ENCODE measurements around the gene KRTAP10-8.
"Not testable (repeated sequence)": the region's sequence is repeated elsewhere in the genome, so short reads cannot be mapped to it uniquely, and the experiment has no call there.

Gene KRTAP10-8

GRCh38 chr21:44609193-44609592, 2.7 kb upstream of the KRTAP10-8 start:
- no peak for TF ChIP-seq ZFP3 (CRISPR knock-in tag; IDR thresholded peaks at IDR 0.05)
- no peak for TF ChIP-seq CSDC2 (CRISPR knock-in tag; IDR thresholded peaks at IDR 0.05)
- TF ChIP-seq PPARA (CRISPR knock-in tag; IDR thresholded peaks at IDR 0.05; ENCODE audit: borderline replicate concordance), result no peak
- no peak for TF ChIP-seq ZNF565 (CRISPR knock-in tag; conservative IDR thresholded peaks at IDR 0.05; ENCODE audit: low read depth)
- TF ChIP-seq TCF4 (CRISPR knock-in tag; IDR thresholded peaks at IDR 0.05; ENCODE audit: borderline replicate concordance), result no peak
- no peak for TF ChIP-seq PATZ1 (CRISPR knock-in tag; IDR thresholded peaks at IDR 0.05; ENCODE audit: borderline replicate concordance)
- no peak for TF ChIP-seq ZC3H10 (CRISPR knock-in tag; IDR thresholded peaks at IDR 0.05)
- no peak for TF ChIP-seq BACH2 (CRISPR knock-in tag; IDR thresholded peaks at IDR 0.05; ENCODE audit: borderline replicate concordance)
- TF ChIP-seq ARNTL (CRISPR knock-in tag; IDR thresholded peaks at IDR 0.05; ENCODE audit: borderline replicate concordance, low read depth), result no peak
- TF ChIP-seq ZFP30 (CRISPR knock-in tag; IDR thresholded peaks at IDR 0.05), result no peak
- no peak for TF ChIP-seq RARB (CRISPR knock-in tag; IDR thresholded peaks at IDR 0.05)
- no peak for TF ChIP-seq TOX (CRISPR knock-in tag; IDR thresholded peaks at IDR 0.05; ENCODE audit: borderline replicate concordance)
- no peak for TF ChIP-seq CSRNP3 (CRISPR knock-in tag; IDR thresholded peaks at IDR 0.05)
- no peak for TF ChIP-seq ISL1 (CRISPR knock-in tag; IDR thresholded peaks at IDR 0.05)
- TF ChIP-seq SNAI2 (CRISPR knock-in tag; IDR thresholded peaks at IDR 0.05), result no peak
- TF ChIP-seq GLIS3 (CRISPR knock-in tag; IDR thresholded peaks at IDR 0.05), result no peak
- TF ChIP-seq OSR1 (CRISPR knock-in tag; IDR thresholded peaks at IDR 0.05), result no peak
- TF ChIP-seq ZNF70 (CRISPR knock-in tag; IDR thresholded peaks at IDR 0.05), result no peak
- no peak for TF ChIP-seq ESRRG (CRISPR knock-in tag; IDR thresholded peaks at IDR 0.05)
- ATAC-seq, result no peak

- not testable (repeated sequence) for ATAC-seq
These were observed 1.6 kb upstream of the KRTAP10-8 start for GRCh38 chr21:44610157-44610843.

- TF ChIP-seq TOX (CRISPR knock-in tag; IDR thresholded peaks at IDR 0.05; ENCODE audit: borderline replicate concordance), result no peak
- no peak for TF ChIP-seq PATZ1 (CRISPR knock-in tag; IDR thresholded peaks at IDR 0.05; ENCODE audit: borderline replicate concordance)
- TF ChIP-seq BACH2 (CRISPR knock-in tag; IDR thresholded peaks at IDR 0.05; ENCODE audit: borderline replicate concordance), result no peak
- no peak for TF ChIP-seq OSR1 (CRISPR knock-in tag; IDR thresholded peaks at IDR 0.05)
- no peak for TF ChIP-seq TCF4 (CRISPR knock-in tag; IDR thresholded peaks at IDR 0.05; ENCODE audit: borderline replicate concordance)
- TF ChIP-seq POU6F1 (CRISPR knock-in tag; IDR thresholded peaks at IDR 0.05; ENCODE audit: borderline replicate concordance, low read depth), result no peak
- no peak for TF ChIP-seq PPARA (CRISPR knock-in tag; IDR thresholded peaks at IDR 0.05; ENCODE audit: borderline replicate concordance)
- TF ChIP-seq ZC3H10 (CRISPR knock-in tag; IDR thresholded peaks at IDR 0.05), result no peak
- TF ChIP-seq CREB5 (CRISPR knock-in tag; IDR thresholded peaks at IDR 0.05; ENCODE audit: low read depth), result no peak
- no peak for TF ChIP-seq ZFP30 (CRISPR knock-in tag; IDR thresholded peaks at IDR 0.05)
- no peak for TF ChIP-seq SNAI2 (CRISPR knock-in tag; IDR thresholded peaks at IDR 0.05)
- TF ChIP-seq ZFP3 (CRISPR knock-in tag; IDR thresholded peaks at IDR 0.05), result no peak
- no peak for TF ChIP-seq RARB (CRISPR knock-in tag; IDR thresholded peaks at IDR 0.05)
- TF ChIP-seq ZNF8 (CRISPR knock-in tag; IDR thresholded peaks at IDR 0.05), result no peak
- no peak for TF ChIP-seq CSDC2 (CRISPR knock-in tag; IDR thresholded peaks at IDR 0.05)
- no peak for TF ChIP-seq ZNF70 (CRISPR knock-in tag; IDR thresholded peaks at IDR 0.05)
- no peak for ATAC-seq
These were observed 328 bp upstream of the KRTAP10-8 start for GRCh38 chr21:44611551-44611950.

All from SK-N-SH treated with all-trans-retinoic acid at 6 μM for 48 hours (cell line).